ENCODE measurements around the gene CUL7.
"Not testable (repeated sequence)": the region's sequence is repeated elsewhere in the genome, so short reads cannot be mapped to it uniquely, and the experiment has no call there.

The CUL7 gene

DNA sequence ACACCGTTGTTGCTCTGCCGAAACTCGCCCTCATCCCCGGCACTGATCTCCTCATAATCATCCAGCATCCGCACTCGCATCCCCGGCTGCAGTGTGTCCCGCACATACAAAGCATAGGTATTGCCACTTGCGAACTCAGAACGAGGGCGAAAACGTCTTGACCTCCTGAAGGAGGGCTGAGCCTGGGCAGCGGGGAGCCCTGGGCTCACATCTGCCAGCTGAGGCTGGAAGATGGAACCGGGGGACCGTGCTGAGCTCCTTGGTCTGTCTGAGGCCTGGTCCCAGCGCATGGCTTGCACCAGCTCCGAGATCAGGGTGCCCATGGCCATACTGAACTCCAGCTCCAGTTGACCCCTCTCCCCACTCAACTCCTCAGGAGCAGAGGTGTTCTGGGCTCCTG lies 2.7 kb downstream of the CUL7 start:
- DNase-seq: no peak

DNA sequence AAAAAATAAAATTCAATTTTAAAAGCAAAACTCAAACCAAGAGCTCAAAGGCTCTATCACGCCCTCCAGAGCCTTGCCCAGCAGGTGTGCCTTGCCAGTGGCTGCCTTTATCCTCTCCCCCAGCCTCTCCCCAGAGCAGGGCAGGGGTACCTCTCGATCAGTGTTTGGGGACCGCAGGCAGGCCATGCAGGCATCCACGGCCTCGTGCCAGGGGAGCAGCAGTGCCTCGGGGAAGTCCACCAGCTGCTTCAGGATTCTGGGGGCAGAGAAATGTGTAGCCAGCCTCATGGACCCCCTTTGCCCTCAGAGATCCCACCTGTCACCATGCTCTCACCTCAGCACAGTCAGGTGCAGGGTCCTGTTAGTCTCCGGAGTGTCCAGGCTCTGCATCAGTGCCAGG lies 5.7 kb downstream of the CUL7 start:
- no peak for DNase-seq

DNA sequence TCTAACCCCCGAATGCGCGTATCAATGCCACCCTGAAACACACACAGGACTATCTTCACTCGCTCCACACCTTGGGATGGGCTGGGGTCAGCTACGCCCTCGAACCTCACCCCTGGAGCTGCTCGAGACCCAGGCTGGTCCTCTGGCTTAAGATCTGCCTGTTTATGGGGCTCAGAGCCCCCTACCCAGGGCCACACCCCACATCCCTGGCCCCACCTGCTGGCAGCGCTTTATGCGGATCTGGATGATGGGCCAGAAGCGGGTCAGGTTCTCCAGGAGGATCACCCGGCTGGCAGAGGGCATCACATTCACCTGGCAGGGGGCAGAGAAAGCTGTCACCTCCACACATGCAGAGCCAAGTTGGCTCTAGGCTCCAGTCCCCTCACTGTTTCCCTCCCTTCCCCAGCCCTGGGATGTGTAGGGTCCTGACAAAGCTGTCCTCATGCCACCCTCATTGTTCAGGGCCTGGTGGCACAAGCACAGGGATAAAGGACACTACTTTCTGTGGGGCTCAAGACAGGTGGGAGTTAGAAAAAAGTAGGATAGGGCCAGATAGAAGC lies 8.2 kb downstream of the CUL7 start:
- DNase-seq: no peak

DNA sequence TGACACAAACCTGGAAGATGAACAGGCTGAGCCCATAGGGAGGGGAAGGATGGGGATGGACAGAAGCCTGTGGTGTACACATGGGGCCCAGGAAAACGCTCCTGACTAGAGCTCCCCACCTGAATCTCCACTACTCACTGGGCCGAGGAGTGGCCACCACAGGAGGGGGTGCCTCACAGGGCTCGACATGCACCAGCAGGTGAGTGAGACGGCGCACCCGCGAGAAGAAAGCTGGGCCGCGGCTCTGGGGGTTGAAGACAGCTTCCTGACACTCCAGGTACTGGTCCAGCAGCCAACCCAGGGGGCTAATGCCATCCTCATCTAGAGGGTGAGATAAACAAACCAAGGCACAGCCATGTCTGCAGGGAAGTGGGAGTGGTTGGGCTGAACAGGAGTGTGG lies 10.3 kb downstream of the CUL7 start:
- DNase-seq: no peak

DNA sequence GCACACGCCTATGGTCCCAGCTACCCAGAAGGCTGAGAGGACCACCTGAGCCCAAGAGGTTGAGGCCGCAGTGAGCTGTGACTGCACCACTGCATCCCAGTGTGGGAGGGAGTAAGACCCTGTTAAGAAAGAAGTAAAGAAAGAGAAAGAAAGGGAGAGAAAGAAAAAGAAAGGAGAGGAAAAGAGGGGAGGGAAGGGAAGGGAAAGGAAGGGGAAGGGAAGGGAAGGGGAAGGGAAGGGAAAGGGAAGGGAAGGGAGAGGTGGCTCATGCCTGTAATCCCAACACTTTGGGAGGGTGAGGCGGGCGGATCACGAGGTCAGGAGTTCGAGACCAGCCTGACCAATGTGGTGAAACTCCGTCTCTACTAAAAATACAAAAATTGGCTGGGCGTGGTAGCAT lies 12.2 kb downstream of the CUL7 start:
- not testable (repeated sequence) for DNase-seq

GRCh38 chr6:43040542-43041257 lies 13.0 kb downstream of the CUL7 start:
- DNase-seq: no peak

GRCh38 chr6:43038727-43039126 lies 14.9 kb downstream of the CUL7 start:
- DNase-seq: no peak

GRCh38 chr6:43037706-43038105 lies 15.9 kb downstream of the CUL7 start:
- no peak for DNase-seq

DNA sequence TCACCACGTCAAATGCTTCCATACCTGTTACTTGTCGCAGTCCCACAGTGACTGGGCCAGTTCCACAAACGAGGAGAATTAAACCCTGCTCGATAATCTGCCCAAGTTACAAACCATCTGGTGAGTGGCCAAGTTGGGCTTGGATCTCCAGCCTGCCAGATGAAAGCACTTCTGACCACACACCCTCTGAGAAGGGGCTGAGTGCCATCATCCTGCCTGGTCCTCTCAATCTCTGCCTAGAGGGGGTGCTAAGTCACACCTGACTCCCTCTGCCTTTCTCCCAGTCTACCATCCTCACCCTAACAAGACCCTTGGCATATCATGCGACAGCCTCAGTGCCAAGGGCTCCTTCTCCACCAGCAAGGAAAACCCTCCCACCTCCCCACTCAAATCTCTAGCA lies 16.5 kb downstream of the CUL7 start:
- no peak for DNase-seq

DNA sequence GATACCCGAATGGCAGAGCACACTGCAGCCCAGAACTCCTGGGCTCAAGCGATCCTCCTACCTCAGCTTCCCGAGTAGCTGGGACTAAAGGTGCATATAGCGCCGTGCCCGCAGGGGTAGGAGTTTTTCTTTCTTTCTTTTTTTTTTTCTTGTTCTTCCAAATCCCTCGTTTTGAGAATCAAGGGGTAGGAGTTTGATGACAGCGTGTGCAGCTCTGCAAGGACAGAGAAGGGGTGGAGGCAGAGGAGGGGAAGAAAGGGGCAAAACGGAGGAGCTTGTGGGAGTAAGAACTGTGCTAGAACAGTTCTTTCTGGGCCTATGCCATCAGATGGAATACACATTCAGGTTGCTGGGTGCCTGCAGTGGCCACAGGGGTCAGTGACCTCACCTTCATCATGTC lies 16.9 kb downstream of the CUL7 start:
- no peak for DNase-seq

DNA sequence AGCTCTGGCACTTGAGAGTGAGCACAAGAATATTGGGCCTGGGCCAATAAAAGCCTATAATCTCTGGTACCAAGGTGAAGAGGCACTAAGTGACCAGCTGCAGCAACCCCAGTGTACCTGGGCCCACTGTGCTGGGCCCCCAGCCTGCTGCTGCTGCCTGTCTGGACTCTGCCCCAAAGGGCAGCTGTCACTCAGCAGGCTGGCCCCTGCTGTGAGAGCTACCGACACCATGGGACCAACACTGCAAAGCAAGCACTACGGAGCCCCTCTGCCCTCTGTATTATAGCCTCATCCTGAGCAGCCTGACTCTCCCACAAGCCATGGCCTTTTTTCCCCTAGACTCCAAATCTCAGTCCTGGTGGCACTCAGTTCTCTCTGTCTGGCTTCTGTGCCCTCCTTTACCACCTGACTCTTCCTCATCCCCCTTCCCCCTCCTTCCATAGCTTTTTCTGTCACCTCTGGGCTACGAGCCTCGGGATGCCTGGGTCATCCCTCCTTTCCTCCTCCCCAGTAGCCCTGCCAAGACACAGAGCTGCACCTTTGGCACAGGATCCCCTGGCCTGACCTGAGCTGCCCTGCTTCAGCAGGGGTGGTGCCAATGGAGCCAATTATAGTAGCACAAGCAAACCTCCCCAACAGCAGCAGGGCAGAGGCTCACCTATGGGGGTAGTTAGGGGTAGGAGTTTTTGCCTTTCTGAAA lies 18.0 kb downstream of the CUL7 start:
- DNase-seq: no peak

DNA sequence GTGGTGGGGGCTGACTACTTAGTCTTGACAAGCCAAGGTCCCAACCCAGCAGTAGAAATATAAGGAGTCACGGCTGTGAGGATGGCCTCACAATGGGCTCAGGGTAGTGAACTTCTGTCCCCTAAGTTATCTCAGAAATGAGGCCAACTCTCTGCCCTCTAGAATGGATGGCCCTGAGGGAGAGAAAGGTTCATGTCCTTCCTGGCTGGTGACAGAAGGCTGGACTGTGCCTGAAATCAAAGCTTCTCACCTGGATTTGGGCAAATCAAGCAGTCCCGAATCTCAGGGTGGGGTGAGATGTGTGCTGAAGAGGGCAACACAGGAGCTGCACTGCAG lies 19.5 kb downstream of the CUL7 start:
- no peak for DNase-seq

DNA sequence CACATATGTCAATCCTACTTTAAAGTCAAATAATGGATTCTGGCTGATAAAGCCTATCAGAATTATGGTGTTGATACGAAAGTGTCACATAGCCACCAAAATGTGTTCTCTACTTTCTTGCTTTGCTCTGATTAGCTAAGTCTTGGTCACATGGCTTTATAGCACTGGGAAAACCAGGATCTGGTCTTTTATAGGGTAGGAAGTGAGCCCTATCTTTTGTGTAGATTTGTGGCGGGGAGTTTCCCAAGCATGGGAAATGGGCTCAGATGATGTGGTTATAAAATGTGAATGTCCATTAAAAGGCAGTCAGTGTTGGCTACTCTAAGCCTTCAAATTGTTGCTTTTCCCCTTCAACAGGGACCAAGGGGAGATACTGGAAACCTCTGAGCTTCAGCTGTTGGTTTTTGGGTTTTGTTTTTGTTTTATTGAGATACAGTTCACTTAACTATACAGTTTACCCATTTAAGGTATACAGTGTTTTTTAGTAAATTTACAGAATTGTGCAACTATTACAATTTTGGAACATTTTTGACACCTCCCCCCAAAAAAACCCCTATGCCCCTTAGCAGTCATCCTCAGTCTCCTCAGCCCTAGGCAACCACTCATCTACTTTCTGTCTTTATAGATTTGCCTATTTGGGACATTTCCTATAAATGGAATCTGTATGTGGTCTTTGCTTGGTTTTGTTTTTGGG lies 20.0 kb downstream of the CUL7 start:
- DNase-seq: no peak

DNA sequence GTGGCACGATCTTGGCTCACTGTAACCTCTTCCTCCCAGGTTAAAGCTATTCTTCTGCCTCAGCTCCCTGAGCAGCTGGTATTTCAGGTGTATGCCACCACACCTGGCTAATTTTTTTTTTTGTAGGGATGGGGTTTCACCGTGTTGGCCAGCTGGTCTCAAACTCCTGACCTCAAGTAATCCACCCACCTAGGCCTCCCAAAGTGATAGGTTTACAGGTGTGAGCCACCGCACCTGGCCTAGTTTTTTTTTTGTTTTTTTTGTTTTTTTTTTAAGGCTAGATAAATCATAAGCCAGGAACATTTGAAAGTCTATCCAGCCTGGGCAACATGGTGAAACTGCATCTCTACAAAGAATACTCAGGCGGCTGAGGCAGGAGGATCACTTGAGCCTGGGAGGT lies 21.3 kb downstream of the CUL7 start:
- no peak for DNase-seq

DNA sequence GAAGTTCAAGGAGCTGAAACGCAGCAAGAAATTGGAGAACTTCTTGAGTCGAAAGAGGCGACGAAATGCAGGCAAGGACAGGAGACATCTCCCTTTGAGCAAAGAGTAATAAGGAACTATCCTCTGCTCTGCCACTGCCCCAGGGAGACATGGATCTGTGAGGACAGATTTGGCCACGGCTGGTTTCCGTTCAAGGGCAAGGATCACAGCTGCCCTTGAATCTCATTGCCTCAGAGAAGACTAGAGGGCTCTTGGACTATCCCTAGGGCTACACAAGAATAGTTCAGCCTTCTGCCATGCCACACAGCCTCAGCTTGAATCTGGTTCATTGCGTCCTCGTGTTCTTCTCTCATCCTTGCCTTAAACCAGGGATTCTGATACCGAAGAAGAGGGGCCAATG lies 24.5 kb downstream of the CUL7 start:
- DNase-seq: no peak

GRCh38 chr6:43026365-43026764 lies 27.3 kb downstream of the CUL7 start:
- DNase-seq: no peak

DNA sequence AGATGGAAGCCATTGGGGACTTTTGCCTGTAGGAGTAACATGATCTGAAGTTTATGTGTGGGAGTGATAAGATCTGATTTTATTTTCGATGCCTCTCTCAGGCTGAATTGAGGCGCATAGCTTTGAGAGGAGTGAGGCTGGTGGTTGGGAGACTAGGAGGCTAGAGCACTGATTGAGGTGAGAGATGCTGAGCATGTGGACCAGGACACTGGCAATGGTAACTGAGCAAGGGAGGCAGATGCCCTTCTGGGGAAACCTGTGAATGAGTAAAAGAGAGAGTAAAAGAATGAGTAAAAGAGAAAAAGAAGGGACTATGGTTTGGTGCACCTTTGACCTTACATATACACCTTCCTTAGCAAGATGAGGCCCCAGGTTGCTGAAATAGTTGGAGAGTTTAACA lies 29.2 kb downstream of the CUL7 start:
- no peak for DNase-seq

DNA sequence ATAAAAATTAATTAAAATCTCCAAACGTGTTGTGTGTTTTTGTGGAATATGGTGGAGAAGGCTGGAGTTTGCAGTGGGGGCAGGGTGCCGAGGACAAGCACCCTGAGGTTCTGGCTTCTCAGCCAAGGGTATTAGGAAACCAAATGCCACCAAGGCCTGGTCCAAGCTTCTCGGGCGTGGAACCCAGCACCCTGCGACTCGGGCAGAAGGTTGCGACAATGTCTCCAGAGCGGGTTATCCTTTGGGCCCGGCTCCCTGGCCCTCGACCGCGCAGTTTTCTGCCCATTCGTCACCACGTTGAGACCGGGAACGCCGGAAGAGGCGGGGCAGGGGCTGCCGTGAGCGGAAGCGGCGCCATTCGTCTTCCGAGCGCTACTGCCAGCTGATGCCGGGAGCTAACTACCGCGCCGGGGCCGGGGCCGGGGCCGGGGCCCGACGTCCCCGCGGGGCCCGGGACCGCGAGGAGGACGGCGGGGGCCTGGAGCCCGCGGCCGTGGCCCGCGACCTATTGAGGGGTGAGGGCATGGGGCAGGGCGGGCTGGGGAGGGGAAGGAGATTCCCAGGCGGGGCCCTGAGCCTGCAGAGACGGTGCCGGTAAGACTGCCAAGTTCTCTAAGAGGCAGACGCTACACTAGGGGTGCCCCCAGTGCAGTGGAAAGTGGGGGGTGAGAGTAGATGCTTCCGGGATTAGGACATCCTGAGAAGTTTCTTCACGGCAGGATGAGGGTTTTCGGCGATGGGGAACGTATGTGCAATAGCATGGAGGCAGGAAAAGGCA lies 32.2 kb downstream of the CUL7 start, which contains the start of gene RRP36:
Gene RRP36 (plus strand): TSS at position 354 of the 778 bp plus-strand sequence. CDS start 32 bp downstream, at position 386.
- DNase-seq: peak in 55 of 56 donors; percentile 25 to 87 (median 64)

DNA sequence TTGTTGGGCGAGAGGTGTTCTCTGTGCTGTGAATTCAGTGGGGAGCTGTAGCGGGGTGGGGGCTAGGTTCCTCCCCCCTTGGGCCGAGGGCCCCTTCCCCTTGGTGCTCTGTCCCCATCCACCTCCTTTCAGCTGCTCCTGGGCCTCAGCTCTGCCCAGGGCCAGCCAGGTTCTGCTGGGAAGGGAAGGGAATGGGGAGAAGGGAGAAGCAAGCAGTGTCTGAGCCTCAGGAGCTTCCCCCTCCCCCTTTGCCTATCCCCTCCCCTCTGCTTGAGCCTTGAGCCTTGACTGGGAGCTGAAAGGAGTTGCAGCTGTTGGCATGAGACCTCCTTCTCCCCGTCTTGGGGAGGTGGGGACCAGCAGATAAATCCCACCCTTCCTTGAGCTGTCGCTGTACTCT lies 32.8 kb downstream of the CUL7 start:
- DNase-seq: no peak

- DNase-seq: no peak
Observed at GRCh38 chr6:43020052-43020705, 33.5 kb downstream of the CUL7 start.

DNA sequence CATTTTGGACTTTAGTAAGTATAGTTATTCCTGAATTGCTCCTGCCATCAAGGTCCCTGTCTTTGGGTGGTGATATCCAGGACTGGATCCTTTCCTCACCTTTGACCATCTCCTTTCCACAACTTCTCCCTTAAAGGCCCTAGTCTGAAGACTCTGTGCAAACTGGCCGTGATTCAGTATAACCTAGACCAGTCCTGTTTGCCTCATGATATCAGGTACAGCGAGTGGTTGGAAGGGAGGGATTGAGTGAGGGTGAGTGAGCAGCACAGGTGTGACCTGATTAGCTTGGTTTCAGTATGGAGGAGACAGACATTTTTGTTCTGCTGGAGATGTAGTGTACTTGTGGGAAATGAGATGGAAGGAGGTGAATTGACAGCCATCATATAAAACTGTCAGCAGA lies 34.5 kb downstream of the CUL7 start:
- no peak for DNase-seq

All from amygdala (tissue), 56 donors.